Astrocyte (in vitro differentiated cells and primary cell): Measurements from ENCODE around the gene RALGAPA2. TPM values are rescaled to one million over a fixed set of nuclear protein-coding genes. Genes with fewer than 3 reads are reported as not detected.

Experiments
- DNase-seq: peaks from one replicate; pipeline ENCODE4 v3.0.0-alpha.2; 2010; ENCODE audit warnings: low read depth
- FAIRE-seq: peaks from 2 replicates; lab custom pipeline; 2011; peaks lifted over from hg19 to GRCh38; lab: Jason Lieb, UNC
- H2AFZ ChIP-seq: 2 replicates; pipeline ENCODE4 v1.6.0; 2012; ENCODE audit warnings: low read depth, low read length, inconsistent platforms
- H3K27ac ChIP-seq: 2 replicates; pipeline ENCODE4 v1.5.1; 2011; ENCODE audit warnings: low read depth, low read length, inconsistent platforms
- H3K27me3 ChIP-seq: 2 replicates; pipeline ENCODE4 v1.6.0; 2011; ENCODE audit warnings: low read length, inconsistent platforms; ENCODE audit not compliant: insufficient read depth
- H3K36me3 ChIP-seq: 2 replicates; pipeline ENCODE4 v1.5.1; 2011; ENCODE audit warnings: low read length, inconsistent platforms; ENCODE audit not compliant: insufficient read depth
- H3K4me1 ChIP-seq: 2 replicates; pipeline ENCODE4 v1.5.1; 2011; ENCODE audit warnings: low read length, inconsistent platforms; ENCODE audit not compliant: insufficient read depth
- H3K4me2 ChIP-seq: 2 replicates; pipeline ENCODE4 v1.6.0; 2012; ENCODE audit warnings: low read length, inconsistent platforms
- H3K4me3 ChIP-seq: 2 replicates; pipeline ENCODE4 v1.5.1; 2011; ENCODE audit warnings: low read depth, mild to moderate bottlenecking, low read length, inconsistent platforms; ENCODE audit not compliant: insufficient read depth
- H3K79me2 ChIP-seq: 2 replicates; pipeline ENCODE4 v1.6.0; 2012; ENCODE audit warnings: mild to moderate bottlenecking, low read length, inconsistent platforms; ENCODE audit not compliant: insufficient read depth
- H3K9ac ChIP-seq: 2 replicates; pipeline ENCODE4 v1.6.0; 2012; ENCODE audit warnings: mild to moderate bottlenecking, low read length, inconsistent platforms
- H3K9me3 ChIP-seq: 2 replicates; pipeline ENCODE4 v1.5.1; 2012; ENCODE audit warnings: low read depth, mild to moderate bottlenecking, low read length, inconsistent platforms; ENCODE audit not compliant: insufficient read depth
- H4K20me1 ChIP-seq: 2 replicates; pipeline ENCODE4 v1.6.0; 2012; ENCODE audit warnings: low read length, inconsistent platforms; ENCODE audit not compliant: insufficient read depth
- H3K27ac Mint-ChIP-seq: one replicate; pipeline ENCODE4 v1.8.0; 2021; ENCODE audit warnings: mild to moderate bottlenecking, mixed read lengths; ENCODE audit not compliant: unreplicated experiment
- H3K27me3 Mint-ChIP-seq: one replicate; pipeline ENCODE4 v1.8.0; 2021; ENCODE audit warnings: low read depth, mixed read lengths; ENCODE audit not compliant: unreplicated experiment
- H3K36me3 Mint-ChIP-seq: one replicate; pipeline ENCODE4 v1.8.0; 2021; ENCODE audit warnings: low read depth, mixed read lengths; ENCODE audit not compliant: unreplicated experiment
- H3K4me1 Mint-ChIP-seq: one replicate; pipeline ENCODE4 v1.8.0; 2021; ENCODE audit warnings: low read depth, mixed read lengths; ENCODE audit not compliant: unreplicated experiment
- H3K4me3 Mint-ChIP-seq: one replicate; pipeline ENCODE4 v1.8.0; 2021; ENCODE audit warnings: mild to moderate bottlenecking, moderate library complexity, mixed read lengths; ENCODE audit not compliant: unreplicated experiment
- H3K9me3 Mint-ChIP-seq: one replicate; pipeline ENCODE4 v1.8.0; 2021; ENCODE audit warnings: mild to moderate bottlenecking, mixed read lengths; ENCODE audit not compliant: unreplicated experiment
- EZH2 ChIP-seq: IDR thresholded peaks from 2 replicates; pipeline ENCODE4 v1.6.1; 2012; ENCODE audit warnings: mild to moderate bottlenecking, low read length, inconsistent platforms; ENCODE audit not compliant: insufficient read depth
- total RNA-seq: library from RNA; stranded (reverse); gene quantifications from 2 replicates; pipeline ENCODE4 v1.2.1, GENCODE V29; 2021
- TF ChIP-seq, protein P1 (sequence below): IDR thresholded peaks from 2 replicates; pipeline ENCODE4 v1.5.1; 2011; ENCODE audit warnings: low read depth, mild to moderate bottlenecking, inconsistent platforms, low read length, moderate library complexity; ENCODE audit not compliant: insufficient read depth

Gene RALGAPA2
- total RNA-seq, 1 donor from 2014 or later: 6.6 TPM

DNA sequence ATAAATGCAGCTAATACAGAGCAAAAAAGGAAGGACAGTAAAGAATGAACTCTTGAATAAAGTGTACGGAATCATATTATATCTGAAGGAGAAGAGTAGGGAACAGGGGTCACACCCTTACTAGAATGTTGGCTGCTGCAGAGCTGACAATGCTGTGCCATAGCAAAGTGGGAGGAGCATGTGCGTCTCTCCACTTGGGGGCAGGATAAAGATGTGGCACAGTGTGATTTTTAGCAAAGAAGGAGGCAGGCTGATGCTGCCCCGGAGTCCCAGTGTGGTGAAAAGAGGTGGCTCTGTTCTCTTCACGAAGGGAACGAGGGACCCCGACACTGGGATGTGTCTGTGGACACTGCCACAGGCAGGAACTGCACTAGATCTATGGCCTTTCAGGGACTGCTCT lies 277.0 kb downstream of the RALGAPA2 start:
- FAIRE-seq: no peak
- Mint-ChIP-seq H3K9me3 (peaks cover 3% of the 10 kb centered on the region), H3K36me3 (peaks cover 6% of the 10 kb centered on the region), H3K27me3 (no peaks in the 10 kb centered on the region), H3K27ac (no peak overlapping the region), H3K4me1 (no peaks in the 10 kb centered on the region), H3K4me3 (no peak overlapping the region)
- H4K20me1 ChIP-seq: no peaks in the 10 kb centered on the region
- DNase-seq: no peak
- H3K4me1 ChIP-seq: no peaks in the 10 kb centered on the region
- H3K27me3 ChIP-seq: no peaks in the 10 kb centered on the region
- TF ChIP-seq EZH2: no peak
- TF ChIP-seq, protein P1, sequence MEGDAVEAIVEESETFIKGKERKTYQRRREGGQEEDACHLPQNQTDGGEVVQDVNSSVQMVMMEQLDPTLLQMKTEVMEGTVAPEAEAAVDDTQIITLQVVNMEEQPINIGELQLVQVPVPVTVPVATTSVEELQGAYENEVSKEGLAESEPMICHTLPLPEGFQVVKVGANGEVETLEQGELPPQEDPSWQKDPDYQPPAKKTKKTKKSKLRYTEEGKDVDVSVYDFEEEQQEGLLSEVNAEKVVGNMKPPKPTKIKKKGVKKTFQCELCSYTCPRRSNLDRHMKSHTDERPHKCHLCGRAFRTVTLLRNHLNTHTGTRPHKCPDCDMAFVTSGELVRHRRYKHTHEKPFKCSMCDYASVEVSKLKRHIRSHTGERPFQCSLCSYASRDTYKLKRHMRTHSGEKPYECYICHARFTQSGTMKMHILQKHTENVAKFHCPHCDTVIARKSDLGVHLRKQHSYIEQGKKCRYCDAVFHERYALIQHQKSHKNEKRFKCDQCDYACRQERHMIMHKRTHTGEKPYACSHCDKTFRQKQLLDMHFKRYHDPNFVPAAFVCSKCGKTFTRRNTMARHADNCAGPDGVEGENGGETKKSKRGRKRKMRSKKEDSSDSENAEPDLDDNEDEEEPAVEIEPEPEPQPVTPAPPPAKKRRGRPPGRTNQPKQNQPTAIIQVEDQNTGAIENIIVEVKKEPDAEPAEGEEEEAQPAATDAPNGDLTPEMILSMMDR: no peak
- no peak overlapping the region for H3K9ac ChIP-seq
- no peak overlapping the region for H2AFZ ChIP-seq
- H3K79me2 ChIP-seq: no peaks in the 10 kb centered on the region
- H3K4me3 ChIP-seq: no peak overlapping the region
- no peak overlapping the region for H3K4me2 ChIP-seq
- H3K36me3 ChIP-seq: no peaks in the 10 kb centered on the region
- H3K27ac ChIP-seq: no peak overlapping the region
- H3K9me3 ChIP-seq: no peaks in the 10 kb centered on the region

DNA sequence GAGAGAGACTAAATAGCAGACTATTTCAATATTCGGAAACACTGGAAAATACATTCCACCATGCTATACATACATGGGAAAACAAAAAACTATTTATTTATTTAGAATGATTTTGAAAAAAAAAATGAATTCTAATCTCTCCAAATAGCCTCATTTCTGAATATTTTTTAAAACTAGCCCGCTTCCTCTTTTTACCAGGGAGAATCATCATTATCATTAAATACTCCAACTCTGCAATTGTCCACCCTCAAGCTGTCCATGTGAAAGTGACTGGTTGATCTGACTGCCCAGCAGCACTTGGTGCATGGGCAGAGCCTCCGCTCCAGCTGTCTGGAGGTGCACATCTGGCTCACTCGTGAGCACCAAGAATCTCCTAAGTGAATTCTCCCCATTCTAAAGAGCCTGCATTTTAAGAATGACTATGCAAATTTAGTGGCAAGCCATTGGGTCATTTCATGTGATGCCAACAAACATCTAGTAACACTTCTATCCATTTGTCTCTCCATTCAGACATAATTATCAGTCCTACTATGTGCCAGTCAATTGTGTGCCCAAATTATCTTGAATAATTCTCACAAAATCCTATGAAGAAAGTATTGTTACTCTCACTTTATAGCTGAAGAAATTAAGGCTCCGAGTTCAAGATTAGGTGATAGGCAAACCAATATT lies 279.7 kb downstream of the RALGAPA2 start:
- Mint-ChIP-seq H3K4me1 (no peaks in the 10 kb centered on the region), H3K4me3 (no peak overlapping the region), H3K27me3 (no peaks in the 10 kb centered on the region), H3K9me3 (peaks cover 3% of the 10 kb centered on the region), H3K36me3 (peaks cover 5% of the 10 kb centered on the region), H3K27ac (no peak overlapping the region)
- FAIRE-seq (no peak), DNase-seq (no peak)
- Histone ChIP-seq H3K9ac (no peak overlapping the region), H3K4me3 (no peak overlapping the region), H3K79me2 (no peaks in the 10 kb centered on the region), H3K36me3 (no peaks in the 10 kb centered on the region), H2AFZ (no peak overlapping the region), H4K20me1 (no peaks in the 10 kb centered on the region), H3K27me3 (no peaks in the 10 kb centered on the region), H3K27ac (no peak overlapping the region), H3K4me1 (no peaks in the 10 kb centered on the region), H3K4me2 (no peak overlapping the region), H3K9me3 (no peaks in the 10 kb centered on the region)
- TF ChIP-seq, protein P1: no peak
- TF ChIP-seq EZH2: no peak

DNA sequence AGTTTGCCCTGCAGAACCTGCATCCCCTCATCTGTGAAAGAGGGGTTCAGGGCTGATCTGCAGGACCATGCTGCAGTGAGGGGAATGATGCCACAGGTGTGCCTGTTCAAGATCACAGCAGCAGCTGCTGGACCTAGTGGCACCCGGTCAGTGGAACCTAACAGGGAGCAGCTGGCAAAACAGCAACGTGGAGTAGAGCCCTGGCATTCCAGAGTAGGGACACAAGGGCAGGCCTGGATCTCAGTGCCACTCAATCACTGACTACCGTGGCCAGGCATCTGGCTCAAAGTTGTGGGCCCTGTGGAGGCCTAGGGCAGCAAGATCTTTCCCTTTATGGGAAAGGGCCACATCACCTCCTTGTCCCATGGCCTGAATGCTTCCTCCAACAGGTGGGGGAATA lies 282.4 kb downstream of the RALGAPA2 start:
- no peak for DNase-seq
- Histone ChIP-seq H2AFZ (no peak overlapping the region), H3K79me2 (no peaks in the 10 kb centered on the region), H3K9me3 (no peaks in the 10 kb centered on the region), H3K27ac (no peak overlapping the region), H3K36me3 (no peaks in the 10 kb centered on the region), H3K27me3 (no peaks in the 10 kb centered on the region), H3K4me1 (no peaks in the 10 kb centered on the region), H3K4me3 (no peak overlapping the region), H4K20me1 (no peaks in the 10 kb centered on the region), H3K9ac (no peak overlapping the region), H3K4me2 (no peak overlapping the region)
- Mint-ChIP-seq H3K9me3 (no peaks in the 10 kb centered on the region), H3K36me3 (peaks cover 2% of the 10 kb centered on the region), H3K27ac (no peak overlapping the region), H3K4me3 (no peak overlapping the region), H3K27me3 (peaks cover 4% of the 10 kb centered on the region), H3K4me1 (no peaks in the 10 kb centered on the region)
- FAIRE-seq: no peak
- no peak for TF ChIP-seq EZH2
- TF ChIP-seq, protein P1: no peak
